HG03432 (cell line): ENCODE data around the gene PEA15.

ENCODE experiments used
- ATAC-seq: cut with Tn5 transposase; IDR thresholded peaks from one replicate; pipeline ENCODE4 v1.9.1; 2021; ENCODE audit warnings: mild to moderate bottlenecking, moderate library complexity; ENCODE audit not compliant: unreplicated experiment

Gene PEA15

GRCh38 chr1:160205242-160206035, at the start of gene PEA15:
Gene PEA15, plus strand, starts transcription at chr1:160205384. Its CDS starts 6,161 bp downstream, at chr1:160211545.
- peak; percentile 57 for ATAC-seq

- ATAC-seq = no peak
These were observed 48.8 kb upstream of the PEA15 start for GRCh38 chr1:160156361-160156760.

GRCh38 chr1:160157174-160157573, 48.0 kb upstream of the PEA15 start:
- ATAC-seq = no peak

GRCh38 chr1:160158031-160158430, 47.2 kb upstream of the PEA15 start:
- ATAC-seq = no peak

GRCh38 chr1:160158534-160158933, 46.6 kb upstream of the PEA15 start:
- no peak for ATAC-seq

GRCh38 chr1:160159846-160160245, 45.3 kb upstream of the PEA15 start:
- ATAC-seq = no peak

GRCh38 chr1:160161965-160162705, 43.0 kb upstream of the PEA15 start:
- no peak for ATAC-seq

- ATAC-seq = no peak
These were observed 42.3 kb upstream of the PEA15 start for GRCh38 chr1:160162931-160163330.

- ATAC-seq = no peak
These were observed 41.6 kb upstream of the PEA15 start for GRCh38 chr1:160163615-160164014.

- ATAC-seq = no peak
These were observed 41.1 kb upstream of the PEA15 start for GRCh38 chr1:160164121-160164520.

- ATAC-seq = no peak
These were observed 38.9 kb upstream of the PEA15 start for GRCh38 chr1:160166166-160166868.

- ATAC-seq = no peak
These were observed 38.1 kb upstream of the PEA15 start for GRCh38 chr1:160167056-160167455.

- ATAC-seq = no peak
These were observed 37.6 kb upstream of the PEA15 start for GRCh38 chr1:160167580-160167979.

- no peak for ATAC-seq
These were observed 37.2 kb upstream of the PEA15 start for GRCh38 chr1:160168016-160168415.

GRCh38 chr1:160168609-160169369, 36.4 kb upstream of the PEA15 start:
- no peak for ATAC-seq

GRCh38 chr1:160169553-160170399, 35.4 kb upstream of the PEA15 start:
- peak; percentile 78 for ATAC-seq

GRCh38 chr1:160171354-160171753, 33.8 kb upstream of the PEA15 start:
- no peak for ATAC-seq

GRCh38 chr1:160171980-160172379, 33.2 kb upstream of the PEA15 start:
- ATAC-seq = no peak

GRCh38 chr1:160177231-160177630, 28.0 kb upstream of the PEA15 start:
- no peak for ATAC-seq

GRCh38 chr1:160177667-160178066, 27.5 kb upstream of the PEA15 start:
- no peak for ATAC-seq
